Measurements from ENCODE around the gene DUSP28.

Gene DUSP28

GRCh38 chr2:240584486-240585031 is 24.4 kb downstream of the DUSP28 start:
- in situ Hi-C loops (cut with MboI; ENCODE audit: low sequenced_read_pairs): no loop called here

GRCh38 chr2:240585101-240585500 is 24.9 kb downstream of the DUSP28 start:
- in situ Hi-C loops (cut with MboI; ENCODE audit: low sequenced_read_pairs): no loop called here

GRCh38 chr2:240585681-240586197 is 25.6 kb downstream of the DUSP28 start:
- in situ Hi-C loops (cut with MboI; ENCODE audit: low sequenced_read_pairs): no loop called here

GRCh38 chr2:240586198-240586918 is 26.2 kb downstream of the DUSP28 start, which contains the start of gene CAPN10:
CAPN10 (plus strand) TSS chr2:240586734; CDS start chr2:240586912, 178 bp downstream.
- in situ Hi-C loops (cut with MboI; ENCODE audit: low sequenced_read_pairs): no loop called here

GRCh38 chr2:240586919-240587800 is 27.0 kb downstream of the DUSP28 start:
- in situ Hi-C loops (cut with MboI; ENCODE audit: low sequenced_read_pairs): no loop called here

GRCh38 chr2:240588006-240588655 is 28.0 kb downstream of the DUSP28 start:
- in situ Hi-C loops (cut with MboI; ENCODE audit: low sequenced_read_pairs): no loop called here

- in situ Hi-C loops (cut with MboI; ENCODE audit: low sequenced_read_pairs): no loop called here
Measured at GRCh38 chr2:240588669-240589068, 28.5 kb downstream of the DUSP28 start.

- in situ Hi-C loops (cut with MboI; ENCODE audit: low sequenced_read_pairs): no loop called here
Measured at GRCh38 chr2:240589375-240589774, 29.2 kb downstream of the DUSP28 start.

- in situ Hi-C loops (cut with MboI; ENCODE audit: low sequenced_read_pairs): no loop called here
Measured at GRCh38 chr2:240589850-240590525, 29.8 kb downstream of the DUSP28 start.

GRCh38 chr2:240590681-240591111 is 30.5 kb downstream of the DUSP28 start:
- in situ Hi-C loops (cut with MboI; ENCODE audit: low sequenced_read_pairs): no loop called here

- in situ Hi-C loops (cut with MboI; ENCODE audit: low sequenced_read_pairs): no loop called here
Measured at GRCh38 chr2:240591226-240591625, 31.1 kb downstream of the DUSP28 start.

- in situ Hi-C loops (cut with MboI; ENCODE audit: low sequenced_read_pairs): no loop called here
Measured at GRCh38 chr2:240591784-240592183, 31.6 kb downstream of the DUSP28 start.

- in situ Hi-C loops (cut with MboI; ENCODE audit: low sequenced_read_pairs): no loop called here
Measured at GRCh38 chr2:240593026-240593702, 33.0 kb downstream of the DUSP28 start.

GRCh38 chr2:240593703-240594451 is 33.7 kb downstream of the DUSP28 start:
- in situ Hi-C loops (cut with MboI; ENCODE audit: low sequenced_read_pairs): no loop called here

- in situ Hi-C loops (cut with MboI; ENCODE audit: low sequenced_read_pairs): no loop called here
Measured at GRCh38 chr2:240594511-240595380, 34.6 kb downstream of the DUSP28 start.

GRCh38 chr2:240595381-240596079 is 35.4 kb downstream of the DUSP28 start:
- in situ Hi-C loops (cut with MboI; ENCODE audit: low sequenced_read_pairs): no loop called here

GRCh38 chr2:240596080-240596460 is 35.9 kb downstream of the DUSP28 start:
- in situ Hi-C loops (cut with MboI; ENCODE audit: low sequenced_read_pairs): no loop called here
